HUES64 (cell line): Measurements from ENCODE around the gene LAMB4.

Experiments
- H3K27ac ChIP-seq: 2 replicates; pipeline ENCODE4 v1.7.0; 2013; ENCODE audit warnings: low read depth, low read length, inconsistent platforms
- H3K27me3 ChIP-seq: 2 replicates; pipeline ENCODE4 v1.6.1; 2013; ENCODE audit warnings: mild to moderate bottlenecking, low read length; ENCODE audit not compliant: insufficient read depth
- H3K36me3 ChIP-seq: 2 replicates; pipeline ENCODE4 v1.6.1; 2013; ENCODE audit warnings: mild to moderate bottlenecking, low read length; ENCODE audit not compliant: insufficient read depth
- H3K4me1 ChIP-seq: 2 replicates; pipeline ENCODE4 v1.6.1; 2013; ENCODE audit warnings: mild to moderate bottlenecking, low read length, moderate library complexity; ENCODE audit not compliant: insufficient read depth
- H3K4me3 ChIP-seq: 2 replicates; pipeline ENCODE4 v1.5.1; 2013; ENCODE audit warnings: mild to moderate bottlenecking, low read length, moderate library complexity
- H3K9ac ChIP-seq: 2 replicates; pipeline ENCODE4 v1.6.1; 2013; ENCODE audit warnings: mild to moderate bottlenecking, low read depth, low read length
- H3K9me3 ChIP-seq: 2 replicates; pipeline ENCODE4 v1.6.1; 2013; ENCODE audit warnings: low read depth, low read length; ENCODE audit not compliant: insufficient read depth
- WGBS: fragments of 150-250, 120-280 bp; methylation state at CpG from one replicate; pipeline ENCODE4 v1.1.7; 2013; ENCODE audit warnings: missing lambda C conversion rate; 5-methylcytosine and 5-hydroxymethylcytosine counted together

The LAMB4 gene

DNA sequence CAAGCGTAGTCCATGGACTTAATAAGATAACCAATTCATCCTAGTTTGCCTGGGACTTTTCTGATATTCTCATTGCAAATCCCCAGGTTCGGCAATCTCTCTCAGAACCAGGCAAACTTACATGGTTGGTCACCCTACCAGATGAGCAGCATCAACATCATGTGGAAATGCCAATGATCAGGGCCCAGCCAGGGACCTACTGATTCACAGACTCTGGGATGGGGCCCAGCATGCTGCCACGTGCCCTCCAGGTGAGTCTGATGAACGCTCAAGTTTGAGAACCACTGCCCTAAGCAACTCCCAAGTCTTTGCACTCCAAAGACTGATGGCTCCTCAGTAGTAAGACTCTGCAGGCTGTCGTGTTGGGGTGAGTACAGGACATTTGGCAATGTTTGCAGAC, 2.7 kb downstream of the LAMB4 start:
- no peaks in the 10 kb centered on the region for H3K36me3 ChIP-seq
- no peaks in the 10 kb centered on the region; the same call in 1 of the 2 replicates for H3K4me1 ChIP-seq
- no peaks in the 10 kb centered on the region for H3K27me3 ChIP-seq
- H3K9me3 ChIP-seq = no peaks in the 10 kb centered on the region
- H3K27ac ChIP-seq = no peak overlapping the region
- no peak overlapping the region for H3K9ac ChIP-seq
- 96% methylated on average over 5 of the region's 5 CpGs for WGBS
- H3K4me3 ChIP-seq = no peak overlapping the region

- H3K27me3 ChIP-seq = no peaks in the 10 kb centered on the region
- no peaks in the 10 kb centered on the region for H3K36me3 ChIP-seq
- no peak overlapping the region for H3K4me3 ChIP-seq
- WGBS = 94% methylated on average over 3 of the region's 3 CpGs
- no peaks in the 10 kb centered on the region for H3K9me3 ChIP-seq
- H3K4me1 ChIP-seq = no peaks in the 10 kb centered on the region
- no peak overlapping the region for H3K27ac ChIP-seq
- H3K9ac ChIP-seq = no peak overlapping the region
Observed at GRCh38 chr7:108124820-108125219, 5.3 kb downstream of the LAMB4 start.

GRCh38 chr7:108122181-108122580, 8.0 kb downstream of the LAMB4 start:
- Histone ChIP-seq H3K9me3 (no peaks in the 10 kb centered on the region), H3K27ac (no peak overlapping the region), H3K4me1 (no peaks in the 10 kb centered on the region), H3K9ac (no peak overlapping the region), H3K27me3 (no peaks in the 10 kb centered on the region), H3K36me3 (no peaks in the 10 kb centered on the region), H3K4me3 (no peak overlapping the region)

DNA sequence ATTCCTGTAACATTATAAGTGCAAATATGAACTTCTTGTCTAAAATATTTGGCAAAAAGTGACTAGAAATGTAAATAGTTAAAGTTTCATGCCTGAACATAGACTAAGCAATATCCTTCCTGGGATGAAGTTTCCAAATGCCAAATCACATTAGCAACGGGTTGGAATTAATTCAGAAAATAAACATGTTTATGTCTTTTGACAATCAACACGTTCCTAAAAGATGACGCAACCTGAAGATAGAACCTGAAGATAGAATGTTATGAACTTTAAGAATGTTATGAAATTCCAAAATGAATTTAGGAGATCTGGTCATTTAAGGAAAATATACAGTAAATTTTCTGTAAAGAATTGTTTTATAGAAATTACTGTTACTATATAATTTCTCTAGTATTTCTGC, 9.2 kb downstream of the LAMB4 start:
- Histone ChIP-seq H3K27ac (no peak overlapping the region), H3K4me3 (no peak overlapping the region), H3K9ac (no peak overlapping the region), H3K27me3 (no peaks in the 10 kb centered on the region), H3K9me3 (no peaks in the 10 kb centered on the region), H3K4me1 (no peaks in the 10 kb centered on the region), H3K36me3 (no peaks in the 10 kb centered on the region)
- 100% methylated on average over 2 of the region's 3 CpGs for WGBS

DNA sequence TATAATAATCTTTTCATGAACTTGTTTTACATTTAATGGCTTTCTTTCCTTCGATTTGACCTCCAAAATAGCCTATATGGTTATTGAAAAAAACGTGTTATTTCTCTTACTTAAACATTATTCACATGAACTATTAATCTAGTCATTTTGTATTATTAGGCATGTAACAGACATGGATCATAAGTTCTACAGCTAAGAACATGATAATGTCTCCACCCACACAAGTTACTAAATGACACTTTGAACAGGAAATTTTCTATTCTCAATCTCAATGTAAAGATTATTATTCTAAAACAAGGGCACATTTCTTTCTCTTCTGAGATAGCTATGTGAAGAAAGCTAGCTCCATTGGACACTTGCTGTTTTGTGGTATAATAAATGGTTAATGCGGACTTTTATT, 10.0 kb downstream of the LAMB4 start:
- Histone ChIP-seq H3K27me3 (no peaks in the 10 kb centered on the region), H3K9me3 (no peaks in the 10 kb centered on the region), H3K4me1 (no peaks in the 10 kb centered on the region), H3K27ac (no peak overlapping the region), H3K36me3 (no peaks in the 10 kb centered on the region), H3K9ac (no peak overlapping the region), H3K4me3 (no peak overlapping the region)
- WGBS = no CpG with 5 or more reads among the region's 3 CpGs

- Histone ChIP-seq H3K9ac (no peak overlapping the region), H3K27me3 (no peaks in the 10 kb centered on the region), H3K36me3 (no peaks in the 10 kb centered on the region), H3K4me1 (no peaks in the 10 kb centered on the region), H3K27ac (no peak overlapping the region), H3K9me3 (no peaks in the 10 kb centered on the region), H3K4me3 (no peak overlapping the region)
- WGBS = 94% methylated on average over 2 of the region's 2 CpGs
Observed at GRCh38 chr7:108118959-108119358, 11.2 kb downstream of the LAMB4 start.

GRCh38 chr7:108114117-108114841, 15.9 kb downstream of the LAMB4 start:
- no peaks in the 10 kb centered on the region for H3K36me3 ChIP-seq
- H3K9ac ChIP-seq = no peak overlapping the region
- no peaks in the 10 kb centered on the region for H3K4me1 ChIP-seq
- H3K27me3 ChIP-seq = no peaks in the 10 kb centered on the region
- no peak overlapping the region for H3K4me3 ChIP-seq
- no peaks in the 10 kb centered on the region for H3K9me3 ChIP-seq
- WGBS = 74% methylated on average over 5 of the region's 6 CpGs
- no peak overlapping the region for H3K27ac ChIP-seq

- H3K36me3 ChIP-seq = no peaks in the 10 kb centered on the region
- H3K27ac ChIP-seq = no peak overlapping the region
- H3K4me3 ChIP-seq = no peak overlapping the region
- no peaks in the 10 kb centered on the region for H3K4me1 ChIP-seq
- H3K9me3 ChIP-seq = no peaks in the 10 kb centered on the region
- H3K9ac ChIP-seq = no peak overlapping the region
- 87% methylated on average over 2 of the region's 2 CpGs for WGBS
- no peaks in the 10 kb centered on the region for H3K27me3 ChIP-seq
Observed at GRCh38 chr7:108112683-108113082, 17.5 kb downstream of the LAMB4 start.

- 90% methylated on average over 2 of the region's 2 CpGs for WGBS
- Histone ChIP-seq H3K9ac (no peak overlapping the region), H3K27ac (no peak overlapping the region)
Observed at GRCh38 chr7:108109221-108109908, 20.8 kb downstream of the LAMB4 start.

DNA sequence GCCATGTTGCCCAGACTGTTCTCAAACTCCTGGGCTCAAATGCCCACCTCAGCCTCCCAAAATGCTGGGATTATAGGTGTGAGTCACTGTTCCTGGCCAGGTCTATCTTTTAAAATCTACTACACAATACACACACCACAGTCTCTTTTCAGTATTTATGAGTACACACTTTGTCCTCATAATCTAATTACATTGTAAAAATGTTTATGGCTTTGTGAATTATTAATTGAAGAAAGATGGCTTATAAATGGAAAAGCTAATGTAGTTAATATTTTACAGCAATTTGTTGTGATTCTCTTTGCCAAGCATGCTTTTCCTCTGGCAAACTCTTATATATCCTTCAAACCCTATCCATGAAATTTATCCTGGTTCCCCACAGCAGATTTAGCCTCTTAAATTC, 22.0 kb downstream of the LAMB4 start:
- Histone ChIP-seq H3K36me3 (no peaks in the 10 kb centered on the region), H3K9ac (no peak overlapping the region), H3K27ac (no peak overlapping the region), H3K4me1 (no peaks in the 10 kb centered on the region), H3K4me3 (no peak overlapping the region), H3K9me3 (no peaks in the 10 kb centered on the region), H3K27me3 (no peaks in the 10 kb centered on the region)

More at GRCh38 chr7:108109221-108109908, 20.8 kb downstream of the LAMB4 start:
- no peaks in the 10 kb centered on the region for H3K9me3 ChIP-seq
- H3K4me1 ChIP-seq = no peaks in the 10 kb centered on the region
- no peaks in the 10 kb centered on the region for H3K36me3 ChIP-seq
- no peaks in the 10 kb centered on the region for H3K27me3 ChIP-seq
- H3K4me3 ChIP-seq = no peak overlapping the region

- Histone ChIP-seq H3K4me1 (no peaks in the 10 kb centered on the region), H3K27ac (no peak overlapping the region)
- 90% methylated on average over 7 of the region's 7 CpGs for WGBS
Observed at GRCh38 chr7:108104324-108104723, 25.8 kb downstream of the LAMB4 start.

More at GRCh38 chr7:108104324-108104723, 25.8 kb downstream of the LAMB4 start:
- Histone ChIP-seq H3K4me3 (no peak overlapping the region), H3K9me3 (no peaks in the 10 kb centered on the region), H3K9ac (no peak overlapping the region), H3K36me3 (no peaks in the 10 kb centered on the region), H3K27me3 (no peaks in the 10 kb centered on the region)
